NCI-H345 (cell line): ENCODE results near the gene TENM4.
A peak's percentile ranks its signal among the peaks of the same experiment; 100 is the strongest.

Experiments
- DNase-seq: peaks from one replicate; lab custom pipeline; 2025; lab: John Stamatoyannopoulos, UW

Gene TENM4

DNA sequence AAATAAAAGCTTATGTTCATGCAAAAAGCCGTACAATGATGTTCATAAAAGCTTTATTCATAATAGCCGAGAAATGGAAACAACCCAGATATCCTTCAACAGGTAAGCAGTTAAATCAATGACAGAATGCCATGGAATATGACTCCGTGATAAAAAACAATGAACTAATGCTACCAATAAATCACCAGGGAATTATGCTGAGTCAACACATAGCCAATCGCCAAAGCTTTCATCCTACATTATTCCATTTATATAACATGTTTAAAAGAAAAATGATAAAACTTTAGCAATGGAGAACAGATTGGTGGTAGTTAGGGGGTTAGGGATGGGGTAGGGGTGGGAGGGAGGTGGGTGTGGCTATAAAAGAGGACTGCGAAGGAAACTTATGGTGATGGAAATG, 356.4 kb downstream of the TENM4 start:
- no peak for DNase-seq

DNA sequence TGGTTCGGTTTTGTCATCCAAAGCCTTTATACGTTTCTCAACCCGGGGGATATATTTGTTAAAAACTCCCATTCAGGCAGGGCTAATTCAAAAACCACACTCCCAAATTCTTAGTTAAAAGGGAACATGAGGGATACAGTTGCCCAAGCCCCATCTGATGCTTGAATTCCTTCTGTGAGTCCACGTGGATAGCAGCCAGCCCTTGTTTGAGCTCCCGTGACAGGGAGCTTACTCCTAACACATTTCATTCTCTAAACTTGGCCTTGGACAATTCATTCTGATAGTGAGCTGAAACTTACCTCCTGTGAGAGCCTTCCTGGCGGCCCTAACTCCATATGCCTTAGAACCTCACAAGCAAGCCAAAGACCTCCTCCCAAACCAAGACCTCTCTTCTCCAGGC, 357.5 kb downstream of the TENM4 start:
- DNase-seq: no peak

DNA sequence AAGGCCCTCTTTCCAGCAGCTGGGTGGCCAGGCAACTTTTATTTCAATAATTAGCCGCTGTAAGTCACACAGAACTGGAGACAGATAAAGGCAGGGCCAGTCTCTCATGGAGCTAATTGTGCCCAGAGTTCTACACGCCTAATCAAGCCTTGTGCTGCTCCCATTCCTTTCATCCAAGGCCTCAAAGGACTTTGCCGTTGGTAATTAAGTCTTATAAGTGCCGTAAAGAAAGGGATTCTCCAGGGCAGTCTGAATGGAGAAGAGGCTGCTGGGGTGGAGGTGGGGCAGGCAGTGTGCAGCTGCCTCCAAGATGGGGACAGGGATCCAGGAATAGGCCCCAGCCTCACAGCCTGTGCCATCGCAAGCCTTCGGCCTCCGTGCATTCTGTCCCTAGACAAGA, 357.9 kb downstream of the TENM4 start:
- no peak for DNase-seq

DNA sequence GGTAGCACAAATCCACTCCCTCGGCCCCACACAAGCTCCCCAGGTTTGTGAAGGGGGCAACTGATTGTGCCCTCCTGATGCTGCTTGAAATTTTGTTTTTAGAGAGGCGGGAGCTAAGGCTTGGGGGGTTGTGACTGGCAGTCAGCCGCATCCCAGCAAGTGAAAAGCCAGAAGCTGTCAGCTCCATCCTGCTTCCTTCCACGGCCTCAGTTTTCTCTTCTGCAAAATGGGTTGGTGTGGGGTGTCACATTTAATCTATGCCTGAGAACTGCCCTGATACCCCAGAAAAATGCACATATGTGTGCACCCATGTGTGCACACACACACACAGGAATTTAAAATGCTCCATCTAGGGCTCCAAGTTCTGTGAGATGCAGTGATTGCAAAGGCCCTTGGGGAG, 358.6 kb downstream of the TENM4 start:
- no peak for DNase-seq

DNA sequence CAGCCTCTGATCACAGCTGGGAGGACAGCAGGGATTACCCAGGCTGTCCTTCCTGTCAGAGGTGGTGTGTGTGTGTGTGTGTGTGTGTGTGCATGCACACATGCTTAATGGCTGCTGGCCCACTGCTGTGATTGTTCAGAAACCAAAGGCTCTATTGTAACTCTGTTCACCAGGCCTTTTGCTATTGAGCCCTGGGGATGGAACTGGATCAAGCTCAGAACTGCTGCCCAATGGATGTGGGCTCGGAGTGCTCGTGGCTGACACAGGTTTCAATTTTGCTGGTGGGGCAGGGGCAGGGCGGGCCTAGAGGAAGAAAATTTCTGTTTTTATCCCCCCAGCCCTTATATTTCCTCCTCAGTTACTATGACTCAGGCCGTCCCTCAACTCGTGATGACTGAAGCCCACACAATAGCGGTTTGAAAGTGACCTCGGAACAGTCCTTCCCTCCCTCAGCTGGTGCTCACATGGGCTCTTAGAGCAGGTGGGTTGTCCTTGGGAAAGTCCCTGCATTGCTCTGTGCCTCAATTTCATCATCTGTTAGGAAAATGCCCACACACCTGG, 359.3 kb downstream of the TENM4 start:
- no peak for DNase-seq

DNA sequence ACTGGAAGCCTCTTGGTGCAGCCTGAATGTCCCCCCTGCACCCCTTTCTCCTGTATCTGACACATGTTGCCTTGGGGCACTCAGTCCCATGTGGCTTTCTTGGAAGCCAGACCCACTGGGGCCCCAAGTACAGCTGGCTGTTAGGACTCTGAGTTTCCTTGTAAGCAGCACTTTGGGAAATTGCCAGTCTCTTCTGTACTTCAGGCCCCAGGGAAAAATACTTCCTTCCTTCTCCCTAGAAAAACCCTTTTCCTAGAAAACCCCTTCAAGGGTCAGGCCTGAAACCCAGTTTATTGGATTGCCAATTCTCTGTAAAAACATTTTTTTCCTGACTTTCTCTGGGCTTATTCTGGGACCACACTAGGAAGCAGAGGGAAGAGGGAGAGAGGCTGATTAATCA, 360.3 kb downstream of the TENM4 start:
- DNase-seq: no peak

DNA sequence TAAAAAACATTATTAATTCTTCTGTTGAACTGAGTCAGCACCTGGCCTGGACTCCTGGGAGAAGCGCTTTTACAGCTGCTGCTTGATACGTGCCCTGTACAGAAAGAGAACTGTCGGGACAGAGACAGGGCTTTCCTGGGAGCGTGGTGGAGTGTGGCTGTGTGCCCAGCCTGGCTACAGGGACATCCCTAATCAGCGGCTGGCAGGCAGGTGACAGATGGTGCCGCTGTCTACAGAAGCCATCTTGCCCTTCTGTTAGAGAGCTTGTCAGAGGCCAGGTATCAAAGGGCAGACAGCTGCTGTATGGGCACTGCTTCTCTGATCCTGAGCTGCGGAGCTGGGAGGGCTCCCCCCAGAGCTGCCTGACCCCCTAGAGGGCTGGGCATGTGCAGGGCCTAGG, 361.8 kb downstream of the TENM4 start:
- peak; percentile 54 for DNase-seq

DNA sequence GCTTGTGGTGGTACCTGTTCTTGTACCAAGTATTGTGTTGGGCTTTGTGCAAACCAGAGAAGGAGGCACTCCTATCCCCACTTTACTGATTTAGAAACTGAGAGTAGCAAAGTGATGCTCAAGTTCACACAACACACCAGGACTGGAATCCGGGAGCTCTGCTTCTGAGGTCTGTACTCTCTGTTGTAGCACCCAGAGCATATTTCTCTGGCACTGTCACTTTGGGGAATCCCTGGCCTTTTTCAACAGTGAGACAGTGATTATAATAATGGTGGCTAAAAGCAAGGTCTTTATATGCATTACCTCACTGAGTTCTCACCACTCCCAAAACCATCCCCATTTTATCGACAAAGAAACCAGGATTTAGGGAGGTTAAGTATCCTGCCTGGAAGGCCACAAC, 362.4 kb downstream of the TENM4 start:
- no peak for DNase-seq

DNA sequence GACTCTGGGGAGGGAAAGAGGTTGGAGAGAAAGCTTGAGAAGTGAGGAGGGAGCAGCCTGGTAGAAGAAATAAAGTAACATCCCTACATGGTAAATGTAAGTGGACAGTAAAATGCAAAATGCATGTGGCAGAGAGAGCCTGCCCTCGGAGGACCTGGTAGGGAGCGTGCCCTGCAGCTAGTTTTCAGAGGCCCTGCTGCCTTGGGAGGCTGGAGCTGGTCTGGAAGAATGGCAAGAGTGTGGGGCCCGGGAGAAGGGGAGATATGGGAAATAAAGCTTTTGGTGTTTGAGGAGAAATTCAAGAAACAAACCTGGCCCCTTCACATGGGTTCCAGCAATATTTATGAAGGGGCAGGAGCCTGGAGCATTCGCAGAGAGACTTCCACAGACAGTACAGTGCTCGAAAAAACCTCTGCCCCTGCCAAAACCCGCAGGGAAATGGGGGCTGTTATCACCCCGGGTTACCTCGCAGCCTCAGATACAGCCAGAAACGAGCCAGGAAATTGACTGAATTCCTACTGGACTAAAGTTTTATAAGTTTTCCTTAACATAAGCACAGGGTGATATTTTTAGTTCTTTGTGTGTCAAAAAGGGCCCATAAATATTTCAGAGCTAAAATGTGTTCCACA, 363.0 kb downstream of the TENM4 start:
- no peak for DNase-seq

DNA sequence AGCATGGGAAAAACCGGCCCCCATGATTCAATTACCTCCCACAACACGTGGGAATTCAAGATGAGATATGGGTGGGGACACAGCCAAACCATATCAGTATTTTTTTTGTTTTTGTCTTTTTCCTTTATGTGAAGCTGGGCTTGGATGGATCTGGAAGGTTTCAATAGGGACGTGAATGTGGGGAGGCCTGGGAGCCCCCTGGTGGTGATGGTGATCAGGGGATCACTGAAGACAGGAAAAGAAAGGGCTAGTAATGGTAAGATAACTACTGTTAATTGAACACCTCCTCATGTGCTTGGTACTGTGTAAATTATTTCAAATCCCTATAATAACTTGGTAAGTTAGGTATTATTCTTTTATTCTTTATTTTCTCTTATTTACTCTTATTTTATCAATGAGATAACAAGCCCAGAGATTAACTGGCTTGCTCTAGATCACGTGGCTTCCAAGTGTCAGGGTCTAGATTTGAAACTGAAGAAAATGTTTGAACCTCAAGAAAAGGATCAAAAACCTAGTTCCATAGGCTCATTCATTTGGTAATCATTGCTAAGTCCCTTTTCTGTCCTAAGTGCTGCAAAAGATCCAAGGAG, 364.2 kb downstream of the TENM4 start:
- peak; percentile 15 for DNase-seq

DNA sequence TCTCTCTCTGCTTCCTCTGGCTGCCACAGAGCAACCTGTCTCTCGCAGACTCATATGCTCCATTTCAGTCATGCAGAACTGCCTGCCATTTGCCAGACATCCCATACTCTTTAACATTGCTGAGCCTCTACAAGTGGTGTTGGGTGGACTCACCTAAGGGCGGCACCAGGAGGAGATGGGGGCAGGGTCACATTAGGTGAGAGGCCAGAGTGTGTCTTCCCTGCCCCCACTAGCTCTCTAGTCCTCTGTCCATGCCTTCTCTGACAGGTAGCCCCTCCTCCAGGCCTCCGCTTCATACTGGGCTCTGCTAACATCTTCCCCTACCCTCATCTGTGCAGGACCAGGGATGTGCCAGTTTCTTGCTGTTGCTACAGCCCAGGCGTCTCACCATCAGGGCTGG, 366.3 kb downstream of the TENM4 start:
- DNase-seq: no peak

DNA sequence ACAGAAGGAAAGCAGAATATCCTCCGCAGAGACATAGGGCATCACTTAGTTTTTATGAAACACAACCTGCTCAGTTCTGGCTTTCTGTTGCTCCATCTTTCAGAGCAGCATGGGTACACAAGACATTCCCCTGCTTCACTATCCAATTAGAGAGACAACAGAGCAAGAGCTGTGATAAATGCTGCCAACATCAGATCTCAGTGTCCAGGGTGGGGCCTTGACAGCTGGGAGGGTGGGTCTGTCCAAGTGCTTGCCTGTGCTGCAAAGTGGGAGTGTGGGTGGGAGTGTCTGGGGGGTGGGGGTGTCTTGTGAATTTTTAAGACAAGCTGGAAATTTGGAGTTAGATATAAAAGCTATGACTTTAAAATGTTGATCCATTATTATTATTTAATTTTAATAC, 369.6 kb downstream of the TENM4 start:
- no peak for DNase-seq

DNA sequence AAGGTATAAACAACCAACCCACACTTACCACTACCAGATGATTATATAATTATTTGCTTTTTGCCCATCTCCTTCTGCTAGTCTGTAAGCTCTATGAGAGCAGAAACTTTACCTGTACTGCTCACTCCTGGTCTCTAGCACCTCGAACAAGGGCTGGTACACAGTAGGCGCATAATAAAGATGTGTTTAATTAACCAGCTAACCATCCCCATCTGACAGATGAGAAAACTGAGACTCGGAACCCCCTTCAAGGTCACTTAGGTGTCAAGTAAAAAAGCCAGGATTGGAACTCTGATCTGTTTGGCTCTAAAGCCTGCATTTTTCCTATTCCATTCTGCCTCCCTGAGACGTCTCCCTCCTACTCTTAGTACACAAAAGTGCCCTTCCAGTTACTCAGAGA, 370.3 kb downstream of the TENM4 start:
- DNase-seq: no peak

DNA sequence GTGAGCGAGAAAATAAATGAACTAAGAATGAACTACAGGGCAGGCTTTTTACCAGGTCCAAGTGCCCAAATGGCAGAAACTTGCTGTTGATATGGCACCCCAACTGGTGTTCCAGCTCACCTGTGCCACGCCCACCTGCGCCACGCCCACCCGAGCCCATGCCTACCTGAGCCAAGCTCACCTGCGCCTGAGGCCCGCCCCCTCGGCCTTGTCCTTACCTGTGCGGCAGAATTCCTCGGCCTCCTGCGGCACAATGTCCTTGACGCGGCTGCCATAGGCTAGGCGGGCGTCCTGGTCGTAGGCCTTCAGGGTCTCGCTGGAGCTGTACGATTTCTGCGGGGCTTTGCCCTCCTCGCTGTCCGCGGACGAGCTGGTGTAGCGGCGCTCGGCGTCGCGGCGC, 371.3 kb downstream of the TENM4 start:
- DNase-seq: no peak

DNA sequence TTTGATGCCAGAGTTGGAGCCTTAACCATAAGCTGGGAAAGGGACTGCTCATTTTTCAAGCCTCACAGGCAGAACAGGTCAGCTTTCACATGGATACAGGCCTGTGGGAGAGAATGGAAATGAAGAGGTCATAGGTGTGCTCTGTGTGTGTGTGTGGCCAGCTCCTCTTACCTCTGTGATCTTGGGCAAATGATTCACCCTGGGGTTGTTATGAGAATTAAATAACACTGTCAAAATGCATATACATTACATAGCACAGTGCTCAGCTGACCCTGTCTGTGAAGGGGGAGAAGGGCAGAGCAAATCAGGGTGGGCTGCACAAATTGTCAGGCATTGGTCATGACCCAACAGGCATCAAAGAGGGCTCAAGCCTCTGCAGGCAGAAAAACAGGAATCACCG, 372.5 kb downstream of the TENM4 start:
- DNase-seq: no peak

DNA sequence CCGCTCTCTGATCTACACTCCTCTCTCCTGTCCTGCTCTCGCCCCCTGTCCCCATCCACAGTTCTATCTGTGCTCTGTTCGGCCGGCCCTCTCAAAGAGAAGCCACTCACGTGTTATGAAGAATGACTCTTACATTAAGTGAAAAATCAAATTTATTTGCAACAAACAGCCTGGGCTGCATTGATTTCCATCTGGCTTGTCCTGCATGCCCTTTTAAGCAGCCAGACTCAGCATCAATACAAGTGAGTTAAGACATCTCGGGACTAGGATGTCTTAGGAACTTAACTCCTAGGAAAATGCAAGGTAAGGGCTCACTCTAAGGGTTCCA, 373.5 kb downstream of the TENM4 start:
- no peak for DNase-seq

DNA sequence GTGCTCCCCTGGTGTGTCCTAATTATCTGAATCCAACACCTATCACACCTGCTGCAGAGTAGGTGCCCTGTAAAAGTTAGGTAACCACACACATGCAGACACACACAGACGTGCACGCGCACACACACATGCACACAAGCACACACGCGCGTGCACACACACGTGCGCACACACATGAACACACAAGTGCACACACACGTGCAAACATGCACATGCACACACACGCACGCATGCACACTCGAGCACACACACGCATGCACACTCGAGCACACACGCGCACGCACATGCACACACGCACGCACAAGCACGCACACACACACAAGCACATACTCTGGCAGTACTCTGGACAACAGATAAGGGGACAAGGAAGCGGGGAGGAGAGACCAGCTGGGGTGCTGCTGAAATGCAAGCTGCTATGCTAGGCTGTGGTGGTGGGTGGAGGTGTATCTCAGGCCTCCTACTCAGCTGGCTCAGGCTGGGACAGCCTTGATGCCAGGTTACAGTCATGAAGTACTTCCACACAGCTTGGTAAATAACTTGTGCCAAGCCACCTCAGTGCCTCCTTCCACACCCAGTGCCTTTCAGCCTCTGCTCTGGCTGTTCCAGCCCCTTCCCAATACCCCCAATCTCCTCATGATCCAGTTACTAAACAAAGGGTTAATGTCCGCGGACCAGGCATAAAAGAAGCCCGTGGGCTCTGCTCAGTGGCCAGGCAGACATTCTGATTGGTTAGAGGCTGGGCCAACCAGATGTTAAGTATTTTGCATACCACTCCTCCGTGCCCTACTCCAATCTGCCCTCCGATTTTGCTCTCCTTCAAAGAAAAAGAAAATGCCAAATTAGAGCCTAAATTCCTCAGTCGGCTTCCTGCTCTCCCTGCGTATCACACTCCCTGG, 374.1 kb downstream of the TENM4 start:
- DNase-seq: no peak

DNA sequence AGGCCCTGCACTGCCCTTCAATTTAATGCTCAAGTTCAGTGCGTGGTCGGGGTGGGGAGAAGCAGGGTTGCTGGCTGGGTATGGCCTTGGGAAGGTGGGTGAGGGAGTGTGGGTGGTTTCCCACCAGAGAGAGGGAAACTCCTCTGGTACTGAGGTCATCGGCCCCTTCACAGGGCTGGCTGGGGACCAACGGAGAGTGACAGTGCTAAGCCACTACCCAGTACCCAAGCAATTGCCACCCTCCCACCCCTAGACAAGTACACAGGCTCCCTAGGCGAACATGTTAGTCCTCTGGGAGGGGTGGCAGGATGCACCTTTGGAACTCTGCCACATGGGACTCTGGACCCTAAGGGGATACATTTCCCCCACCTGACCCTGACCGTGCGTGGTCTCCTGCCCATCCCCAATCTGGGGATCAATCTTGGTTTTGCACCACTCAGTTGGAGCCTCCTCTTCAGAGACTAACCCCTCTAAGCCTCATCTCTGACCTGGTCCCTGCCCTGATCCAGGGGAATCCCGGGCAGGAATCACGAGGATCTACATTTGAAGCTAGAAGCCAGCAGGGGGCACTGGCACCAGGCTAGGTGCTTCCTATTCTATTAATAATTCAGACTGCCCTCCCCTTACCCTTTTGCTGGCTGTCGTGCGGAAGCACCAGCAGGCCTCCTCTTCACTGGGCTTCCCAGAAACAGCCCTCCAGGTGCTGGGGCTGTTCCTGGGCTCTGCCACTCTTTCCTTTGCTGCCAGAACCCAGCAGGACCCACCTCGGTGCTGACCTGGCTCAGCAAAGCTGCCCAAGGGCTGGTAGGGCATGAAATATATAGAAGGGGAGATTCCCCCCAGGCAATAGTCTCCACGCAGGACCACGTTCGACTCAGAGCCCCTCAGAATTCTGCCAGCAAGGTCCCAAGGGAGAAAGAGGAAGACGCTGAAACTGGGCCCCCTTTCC, 377.7 kb downstream of the TENM4 start:
- DNase-seq: no peak

DNA sequence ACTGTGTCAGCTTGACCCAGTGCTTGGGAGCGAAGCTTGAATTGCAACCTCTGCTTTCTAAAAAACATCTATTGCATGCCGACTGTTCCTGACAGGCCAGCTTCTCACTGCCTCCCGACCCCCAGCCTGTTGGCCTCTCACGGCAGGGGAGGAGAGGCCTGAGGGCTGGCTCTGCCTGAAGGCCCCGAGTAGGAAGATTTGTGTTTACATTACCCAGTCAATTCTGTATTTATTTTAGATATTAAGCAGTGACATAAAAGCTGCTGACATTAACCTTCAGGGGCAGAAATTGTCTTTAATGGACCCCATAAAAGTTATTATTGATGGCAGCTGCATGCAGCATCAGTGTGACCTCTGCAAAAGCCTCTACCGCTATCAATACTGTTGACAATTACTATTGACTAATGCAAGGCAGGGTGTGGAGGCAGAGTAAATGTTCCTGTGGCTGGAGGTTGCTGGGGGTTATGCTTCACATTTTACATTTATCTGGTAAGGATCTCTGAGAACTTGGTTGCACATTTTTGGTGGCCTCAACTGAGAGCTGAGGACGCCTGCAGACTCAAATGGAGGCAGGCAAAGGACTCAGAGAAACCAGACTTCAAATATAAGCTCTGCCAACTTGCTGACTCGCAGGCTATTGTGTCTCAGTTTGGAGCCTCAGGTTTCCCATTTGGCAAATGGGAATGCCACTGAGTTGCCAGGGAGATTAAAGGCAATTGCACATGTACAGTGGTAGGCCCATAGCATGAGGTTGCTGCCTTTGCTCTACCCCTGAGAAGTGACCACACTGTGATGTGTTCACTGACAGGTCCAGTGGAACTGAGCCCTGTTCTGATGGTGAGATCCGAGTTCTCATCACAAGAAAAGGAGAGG, 380.5 kb downstream of the TENM4 start:
- no peak for DNase-seq

DNA sequence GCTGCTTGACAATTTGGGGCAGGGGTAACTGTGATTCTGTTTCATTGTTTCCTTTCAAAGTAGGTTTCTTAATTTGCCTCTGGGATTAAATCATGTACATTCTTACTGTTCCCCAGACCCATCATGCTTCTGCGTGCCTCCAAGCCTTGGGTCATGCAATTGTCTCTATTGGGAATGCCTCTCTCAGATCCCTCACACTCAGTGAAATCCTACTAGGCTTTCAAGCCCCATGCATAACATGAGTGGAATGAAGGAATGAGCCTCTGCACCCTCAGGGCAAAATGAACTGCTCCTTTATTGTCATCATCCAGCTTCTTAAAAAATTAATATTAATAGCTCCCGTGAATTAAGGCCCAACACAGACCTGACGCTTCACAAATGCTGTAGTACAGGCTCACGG, 381.7 kb downstream of the TENM4 start:
- no peak for DNase-seq
